G401.6 (cell line): Measurements from ENCODE around the gene STXBP3.

Source experiments
- FAIRE-seq: peaks from 2 replicates; lab custom pipeline; 2012; peaks lifted over from hg19 to GRCh38; lab: Jason Lieb, UNC

Gene STXBP3

DNA sequence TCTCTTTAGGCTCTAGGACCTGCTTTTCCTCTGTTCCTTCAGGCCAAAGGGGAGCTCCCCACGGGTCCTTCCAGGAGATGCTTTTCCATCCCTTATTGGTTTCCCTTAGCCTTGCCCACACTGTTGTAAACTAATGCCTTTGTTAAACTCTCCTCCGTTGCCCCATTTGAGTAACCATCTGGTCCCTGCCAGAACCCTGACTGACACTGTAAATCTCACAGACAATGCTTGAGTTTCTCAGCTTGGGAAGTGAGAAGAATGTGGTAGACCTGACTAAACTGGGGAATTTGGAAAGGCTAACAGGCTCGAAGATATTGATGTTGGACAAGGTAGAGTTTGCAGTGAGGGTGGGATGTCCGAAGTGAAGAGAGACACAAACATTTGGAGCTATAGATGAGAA, 99.0 kb downstream of the STXBP3 start:
- FAIRE-seq = no peak

DNA sequence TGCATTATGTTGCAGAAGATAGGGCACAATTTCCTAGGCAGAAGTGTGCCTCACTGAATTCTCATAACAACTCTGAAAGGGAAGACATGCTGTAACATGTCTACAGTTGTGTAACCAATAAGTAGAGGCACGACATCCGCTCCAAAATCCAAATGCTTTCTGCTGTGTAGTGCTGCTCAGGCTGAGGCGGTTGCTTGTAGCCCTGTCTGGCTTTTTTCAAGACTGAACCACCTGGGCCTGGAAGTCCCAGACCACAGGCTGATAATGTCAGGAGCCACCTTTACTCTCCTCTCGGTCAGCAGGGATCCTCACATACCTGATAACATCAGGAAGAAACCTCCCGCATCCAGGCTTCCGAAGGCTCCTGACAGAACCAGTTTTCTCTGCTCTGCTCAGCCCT, 99.5 kb downstream of the STXBP3 start:
- no peak for FAIRE-seq

DNA sequence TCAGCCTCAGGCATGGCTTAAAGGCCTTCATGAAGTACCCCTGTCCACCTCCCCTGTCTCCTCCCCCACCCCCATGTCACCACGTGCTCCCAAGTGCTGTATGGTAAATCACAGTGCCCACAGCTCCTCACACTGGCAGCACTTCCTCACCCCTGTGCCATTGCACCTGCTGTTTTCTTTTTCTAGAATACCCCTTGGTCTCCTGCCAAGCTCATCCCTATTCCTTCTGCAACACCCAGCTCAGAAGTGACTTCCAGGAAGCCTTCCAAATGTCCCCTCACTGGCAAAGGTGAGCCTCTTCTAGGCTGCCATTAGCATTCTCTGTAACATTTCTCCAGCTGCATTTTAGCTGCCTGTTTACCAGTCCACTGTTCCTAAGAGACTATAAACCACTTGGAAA, 101.0 kb downstream of the STXBP3 start:
- FAIRE-seq = no peak

DNA sequence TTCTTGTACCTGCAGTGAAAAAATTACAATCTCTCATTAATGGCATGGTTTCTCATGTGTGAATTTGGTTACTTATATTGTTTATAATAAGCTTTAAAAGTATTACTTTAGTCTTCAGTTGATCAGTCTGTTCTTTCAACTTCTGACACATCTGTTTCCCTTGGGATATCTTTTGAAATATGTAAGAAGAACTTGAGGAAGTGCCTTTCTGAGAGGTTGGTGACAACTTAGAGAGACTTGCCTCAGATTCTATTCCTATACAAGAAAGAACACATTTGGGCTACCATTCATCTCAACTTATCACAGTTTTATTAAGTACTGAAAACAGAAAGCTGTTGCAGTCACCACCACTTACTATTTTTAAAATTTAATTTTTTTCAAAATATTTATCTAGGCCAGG, 102.3 kb downstream of the STXBP3 start:
- no peak for FAIRE-seq

DNA sequence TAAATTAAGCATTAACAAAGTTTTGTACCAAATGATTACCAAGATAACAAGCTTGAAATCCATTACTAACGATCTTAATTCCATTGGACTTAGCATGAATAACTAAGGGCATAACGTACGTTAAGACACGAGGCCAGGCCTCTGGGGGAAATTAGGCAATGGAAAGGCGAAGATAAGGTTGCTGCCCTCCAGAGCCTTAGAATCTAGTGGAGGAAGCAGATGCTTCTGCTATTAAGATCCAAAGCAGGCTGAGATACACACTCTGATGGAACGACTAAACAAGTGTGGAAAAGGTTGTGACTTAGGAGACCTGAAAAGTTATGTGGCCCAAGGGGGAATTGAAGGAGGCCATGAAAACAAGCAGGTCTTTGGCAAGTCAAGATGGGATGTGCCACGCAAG, 104.5 kb downstream of the STXBP3 start:
- no peak for FAIRE-seq

DNA sequence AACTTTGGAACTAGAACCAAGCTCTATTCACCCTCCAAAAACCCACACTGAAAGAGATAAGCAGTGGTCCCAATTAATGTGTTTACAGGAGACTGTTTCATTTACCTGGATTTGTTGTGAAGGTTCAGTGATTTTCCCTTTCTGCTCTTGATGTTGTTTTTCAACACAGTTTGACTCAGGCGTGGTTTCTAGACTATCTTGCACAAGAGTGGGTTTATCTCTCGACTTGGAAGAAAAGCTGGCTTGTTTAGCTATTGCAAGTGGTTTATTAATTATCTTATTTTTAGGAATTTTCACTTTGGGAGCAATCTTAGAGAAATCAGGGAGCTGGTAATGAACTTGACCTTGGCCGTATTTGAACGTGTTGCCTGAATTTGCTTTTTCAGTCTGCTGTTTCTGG, 105.1 kb downstream of the STXBP3 start:
- FAIRE-seq = no peak

DNA sequence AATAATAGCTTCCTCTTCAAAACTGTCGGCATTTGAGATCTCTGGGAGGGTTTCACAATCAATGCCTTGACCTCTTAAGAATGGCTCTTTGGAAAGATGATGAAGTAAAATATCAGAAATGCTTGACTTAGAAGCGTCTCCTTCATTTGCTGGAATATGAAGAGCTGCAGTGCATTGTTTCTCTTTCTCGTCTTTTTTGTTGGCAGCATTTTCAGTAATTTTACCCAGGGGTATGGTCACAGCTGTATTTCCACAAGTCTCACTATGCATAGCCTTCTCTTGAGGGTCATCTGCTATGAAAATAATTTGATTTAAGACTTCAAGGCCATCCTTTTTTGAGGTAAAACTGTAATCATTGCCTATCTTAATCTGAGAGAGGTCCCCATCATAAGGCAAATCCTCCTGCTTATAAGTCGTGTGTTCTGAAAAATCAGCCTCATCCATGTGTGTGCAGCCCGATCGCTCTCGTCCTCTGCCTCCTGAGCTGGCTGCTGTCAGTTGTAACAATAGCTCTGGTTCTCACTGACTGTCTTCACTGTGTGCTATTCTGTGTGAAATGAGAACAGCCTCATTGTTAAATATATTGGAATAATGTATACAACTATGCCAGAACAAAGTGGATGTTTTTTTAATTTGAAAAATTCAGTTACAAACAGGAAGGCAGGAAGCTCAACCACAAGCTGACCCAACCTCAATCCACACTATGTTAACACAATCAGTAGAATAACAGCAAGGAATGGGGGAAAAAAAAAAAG, 105.9 kb downstream of the STXBP3 start:
- FAIRE-seq = no peak

DNA sequence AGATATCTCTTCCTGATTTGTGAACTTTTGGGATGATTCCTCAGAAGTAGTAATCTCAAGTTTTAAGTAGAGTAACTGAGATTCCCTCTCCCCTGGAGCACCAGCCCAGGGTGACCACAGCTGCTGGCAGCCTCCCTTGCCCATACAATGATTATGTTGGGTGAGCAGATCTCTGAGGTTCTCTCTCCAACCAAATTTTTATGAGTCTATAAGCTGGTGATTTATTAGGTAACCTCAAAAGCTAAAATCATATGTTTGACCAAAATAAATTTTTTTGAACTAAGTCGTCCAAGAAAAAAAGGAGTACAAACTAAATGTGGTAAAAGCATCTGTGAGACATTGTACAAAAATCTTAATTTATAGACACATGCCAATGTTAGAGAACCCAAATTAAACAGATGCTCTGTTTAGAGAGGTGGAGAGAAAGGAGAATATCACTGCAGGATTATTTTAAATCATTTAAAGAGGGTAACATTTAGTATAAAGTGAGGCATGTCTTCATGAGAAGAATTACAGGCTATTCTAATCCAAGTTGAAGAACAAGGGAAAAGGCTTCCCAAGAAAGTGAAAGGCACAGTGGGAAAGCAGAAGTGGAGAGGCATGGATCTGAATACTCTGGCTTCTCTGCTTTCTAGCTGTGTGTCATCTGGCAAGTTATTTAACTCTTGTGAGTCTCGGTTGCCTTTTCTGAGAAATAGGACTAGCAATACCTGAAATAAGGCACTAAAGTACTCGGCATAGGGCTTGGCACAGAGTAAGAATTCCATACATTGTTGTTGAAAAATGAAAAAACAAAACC, 107.9 kb downstream of the STXBP3 start:
- FAIRE-seq = no peak

DNA sequence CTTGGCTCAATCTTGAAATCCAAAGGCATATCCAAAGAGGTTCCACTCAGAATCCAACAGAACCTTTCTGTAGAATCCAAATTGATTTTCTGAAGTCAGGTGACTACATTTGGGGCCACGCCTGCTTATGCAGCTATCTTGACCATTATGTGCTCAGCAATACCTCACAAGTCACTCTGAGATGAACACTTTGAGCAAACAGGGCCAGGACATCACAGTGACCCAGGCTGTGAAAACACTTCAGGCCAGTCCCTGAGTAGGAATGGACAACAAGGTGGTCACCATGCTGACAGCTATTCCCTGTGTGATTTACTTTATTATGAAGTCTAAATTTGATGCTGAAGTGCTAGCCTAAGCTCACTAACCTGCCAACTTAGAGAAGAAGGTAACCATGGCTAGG, 110.5 kb downstream of the STXBP3 start, which contains the start of gene AKNAD1:
Gene AKNAD1 (minus strand): TSS at position 101 of the 400 bp plus-strand sequence. CDS start 4,430 bp downstream, outside the sequence.
- FAIRE-seq = no peak

DNA sequence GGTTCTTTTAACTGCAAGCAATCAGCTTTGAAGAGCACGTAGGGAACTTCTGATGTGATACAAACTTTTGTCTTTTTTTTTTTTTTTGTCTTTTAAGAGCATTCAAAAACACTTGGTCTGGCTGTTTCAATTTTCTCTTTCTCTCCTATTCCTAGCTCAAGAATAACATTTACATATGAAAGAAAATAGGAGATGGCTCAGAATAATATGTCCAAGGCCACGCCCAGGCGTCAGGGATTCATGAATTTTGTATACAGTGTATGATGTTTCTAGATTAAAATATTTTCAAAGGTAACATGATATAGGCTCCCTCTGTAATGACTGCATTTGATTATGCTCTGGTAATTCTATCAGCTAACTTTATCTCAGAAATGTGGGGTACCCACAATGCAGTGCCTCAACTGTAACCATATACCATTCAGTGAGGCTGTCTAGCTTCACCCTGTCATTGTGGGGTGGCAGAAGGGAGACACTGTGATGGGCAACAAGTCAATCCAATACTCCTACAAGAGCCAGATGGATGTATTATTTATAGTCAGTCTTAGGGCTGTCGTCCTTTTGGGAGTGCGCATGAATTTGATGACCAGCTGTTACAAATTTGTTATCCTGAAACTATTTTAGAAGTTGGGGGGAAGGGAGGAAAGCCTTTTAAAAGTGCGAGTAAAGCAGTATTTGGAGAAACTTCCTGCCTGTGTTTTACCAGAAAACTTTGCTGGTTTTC, 111.9 kb downstream of the STXBP3 start:
- no peak for FAIRE-seq
